Gastroesophageal sphincter (tissue), 4 donors: Measurements from ENCODE around the gene ATP10A. TPM values are rescaled to one million over a fixed set of nuclear protein-coding genes. Genes with fewer than 3 reads are reported as not detected.

Experiments used
- ATAC-seq: fragments of 150-250 bp; one replicate; pipeline ENCODE4 v1.9.1; 2016; ENCODE audit warnings: mild to moderate bottlenecking, moderate library complexity
- H3K27ac ChIP-seq, 4 donors: fragments of 200-600 bp; sonication (generic) in 3 of 4; 1 replicate in 3 of 4; 2 replicates in 1 of 4; pipeline ENCODE4 v1.5.1; 2016 to 2019
- H3K27me3 ChIP-seq: fragments of 200-600 bp; sonication (generic); one replicate; pipeline ENCODE4 v1.5.1; 2019
- H3K36me3 ChIP-seq, 2 donors: fragments of 200-600 bp; sonication (generic); one replicate each; pipeline ENCODE4 v1.5.1; 2019; ENCODE audit warnings: control low read depth in 1 of 2
- H3K4me1 ChIP-seq, 3 donors: fragments of 200-600 bp; sonication (generic); 1 replicate in 2 of 3; 2 replicates in 1 of 3; pipeline ENCODE4 v1.5.1; 2016 to 2019; ENCODE audit warnings: control low read depth in 2 of 3
- H3K4me3 ChIP-seq, 2 donors: fragments of 200-600 bp; sonication (generic); one replicate each; pipeline ENCODE4 v1.5.1; 2019; ENCODE audit warnings: mild to moderate bottlenecking in 1 of 2, moderate library complexity in 1 of 2
- H3K9me3 ChIP-seq, 3 donors: fragments of 200-600 bp; sonication (generic); one replicate each; pipeline ENCODE4 v1.5.1; 2017 to 2019; ENCODE audit warnings: control low read depth in 2 of 3
- CTCF ChIP-seq, 4 experiments: fragments of 200-600 bp in 2 of 4; fragments of 450-650 bp in 2 of 4; sonication (generic) in 1 of 4; IDR thresholded peaks; one replicate each; pipeline ENCODE4 v1.5.1; 2017 to 2019; ENCODE audit warnings: antibody characterized with exemption in 4 of 4, mild to moderate bottlenecking in 2 of 4, moderate library complexity in 2 of 4
- EP300 ChIP-seq: sonication (generic); formaldehyde crosslinking; IDR thresholded peaks from one replicate; pipeline ENCODE4 v1.6.1; 2017; ENCODE audit warnings: antibody characterized with exemption, mild to moderate bottlenecking
- POLR2A ChIP-seq, 2 donors: fragments of 450-650 bp; IDR thresholded peaks; one replicate each; pipeline ENCODE4 v1.6.1; 2017; ENCODE audit warnings: antibody characterized with exemption in 2 of 2, mild to moderate bottlenecking in 2 of 2, moderate library complexity in 1 of 2
- POLR2AphosphoS5 ChIP-seq: sonication (generic); formaldehyde crosslinking; IDR thresholded peaks from one replicate; pipeline ENCODE4 v1.6.1; 2017; ENCODE audit warnings: antibody characterized with exemption
- WGBS, 2 donors: methylation state at CpG; one replicate each; pipeline ENCODE4 v1.1.5; 2018; ENCODE audit warnings: low coverage in 1 of 2; 5-methylcytosine and 5-hydroxymethylcytosine counted together
- total RNA-seq, 4 donors: library from RNA; depleted of rRNA; stranded (reverse); fragments of >200 nt; gene quantifications; one replicate each; pipeline ENCODE4 v1.1.0, GENCODE V29; 2016

ATP10A gene
- total RNA-seq, 4 donors from 2014 or later, result 22.9 to 41.8 (median 24.6) TPM

DNA sequence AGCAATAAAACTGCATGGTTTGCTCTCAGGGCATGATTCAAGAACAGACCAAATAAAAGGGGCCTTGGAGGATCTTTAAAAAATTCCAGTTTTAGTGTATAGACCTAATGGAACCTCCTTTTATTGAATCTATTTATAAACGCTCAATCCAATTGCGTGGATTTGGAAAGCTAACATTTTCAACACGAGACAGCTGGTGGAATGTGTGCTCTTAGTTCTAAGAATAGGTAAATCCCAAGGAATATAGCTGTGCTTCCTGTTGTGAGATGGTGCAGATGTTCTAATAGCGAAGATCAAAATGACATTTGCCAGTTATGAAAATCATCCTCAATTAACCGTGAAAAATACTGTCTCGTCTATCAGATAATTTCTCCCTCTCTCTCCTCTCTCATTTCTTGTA, 192.5 kb downstream of the ATP10A start:
- H3K27me3 ChIP-seq, result no peaks in the 10 kb centered on the region
- H3K36me3 ChIP-seq, result no peaks in the 10 kb centered on the region
- H3K9me3 ChIP-seq, result no peaks in the 10 kb centered on the region
- H3K4me3 ChIP-seq, result peak overlapping the region in 1 of 2 donors; percentile 16
- 0 to 3% methylated on average over 6 of the region's 6 CpGs for WGBS, 2 donors
- H3K27ac ChIP-seq, result peak overlapping the region; percentile 69 to 95 (median 82)
- TF ChIP-seq POLR2A (IDR thresholded peaks at IDR 0.05) (no peak), POLR2AphosphoS5 (no peak), EP300 (no peak), CTCF (IDR thresholded peaks at IDR 0.05) (no peak)
- H3K4me1 ChIP-seq, result peaks cover 6 to 77% (median 45%) of the 10 kb centered on the region in 3 donors
- no peak for ATAC-seq

- Histone ChIP-seq H3K27ac (peak overlapping the region; percentile 69 to 95 (median 82)), H3K4me3 (peak overlapping the region in 1 of 2 donors; percentile 16), H3K4me1 (peaks cover 6 to 72% (median 42%) of the 10 kb centered on the region in 3 donors), H3K9me3 (no peaks in the 10 kb centered on the region), H3K36me3 (no peaks in the 10 kb centered on the region), H3K27me3 (no peaks in the 10 kb centered on the region)
- WGBS, 2 donors, result 0 to 3% methylated on average over 5 to 13 of the region's 15 CpGs
- TF ChIP-seq EP300, result no peak
- no peak for TF ChIP-seq POLR2A (IDR thresholded peaks at IDR 0.05)
- TF ChIP-seq CTCF (IDR thresholded peaks at IDR 0.05), result peak in 2 of 4 experiments; percentile 19 to 28
- TF ChIP-seq POLR2AphosphoS5, result peak; percentile 47
- peak; percentile 80 for ATAC-seq
Measured at GRCh38 chr15:25670025-25670554, 193.0 kb downstream of the ATP10A start.

DNA sequence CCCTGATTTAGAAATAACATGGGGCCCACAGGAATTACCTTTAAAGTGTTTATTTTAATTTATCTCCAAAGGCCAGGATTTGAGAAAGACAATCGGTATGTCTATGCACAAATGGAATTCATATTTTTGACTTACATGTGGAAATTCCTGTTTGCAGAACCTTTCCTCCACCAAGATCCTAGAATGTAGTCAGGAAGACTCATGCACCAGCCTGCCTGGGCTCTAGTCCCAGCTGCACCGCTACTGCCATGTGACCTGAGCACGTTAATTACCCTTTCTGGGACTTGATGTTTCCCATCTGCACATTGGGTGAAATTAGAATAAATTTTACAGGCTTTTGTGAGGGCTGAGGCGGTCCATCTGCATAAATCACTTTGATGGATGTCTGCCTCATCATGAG, 194.2 kb downstream of the ATP10A start:
- H3K27ac ChIP-seq, result peak overlapping the region in 3 of 4 donors; percentile 80 to 95 (median 85)
- H3K9me3 ChIP-seq, result no peaks in the 10 kb centered on the region
- no peak for TF ChIP-seq CTCF (IDR thresholded peaks at IDR 0.05)
- TF ChIP-seq POLR2A (IDR thresholded peaks at IDR 0.05), result no peak
- TF ChIP-seq EP300, result no peak
- no peak for TF ChIP-seq POLR2AphosphoS5
- no peak overlapping the region for H3K4me3 ChIP-seq
- H3K27me3 ChIP-seq, result no peaks in the 10 kb centered on the region
- H3K4me1 ChIP-seq, result peaks cover 6 to 60% (median 38%) of the 10 kb centered on the region in 3 donors
- H3K36me3 ChIP-seq, result no peaks in the 10 kb centered on the region
- 43 to 60% methylated on average over 3 to 4 of the region's 4 CpGs for WGBS, 2 donors
- no peak for ATAC-seq

- ATAC-seq, result no peak
- no peaks in the 10 kb centered on the region for H3K9me3 ChIP-seq
- peaks cover 6 to 54% (median 32%) of the 10 kb centered on the region in 3 donors for H3K4me1 ChIP-seq
- H3K27ac ChIP-seq, result peak overlapping the region in 3 of 4 donors; percentile 80 to 95 (median 85)
- no peaks in the 10 kb centered on the region for H3K27me3 ChIP-seq
- no peaks in the 10 kb centered on the region for H3K36me3 ChIP-seq
- WGBS, 2 donors, result 47 to 52% methylated on average over 2 to 3 of the region's 11 CpGs
- no peak overlapping the region for H3K4me3 ChIP-seq
- no peak for TF ChIP-seq CTCF (IDR thresholded peaks at IDR 0.05)
- TF ChIP-seq POLR2AphosphoS5, result no peak
- no peak for TF ChIP-seq EP300
- no peak for TF ChIP-seq POLR2A (IDR thresholded peaks at IDR 0.05)
Measured at GRCh38 chr15:25668236-25668795, 194.8 kb downstream of the ATP10A start.

- no peak for ATAC-seq
- no peaks in the 10 kb centered on the region for H3K27me3 ChIP-seq
- H3K27ac ChIP-seq, result peak overlapping the region in 3 of 4 donors; percentile 27 to 95 (median 85)
- WGBS, 2 donors, result 80 to 100% methylated on average over 1 to 3 of the region's 13 CpGs
- H3K36me3 ChIP-seq, result no peaks in the 10 kb centered on the region
- no peak overlapping the region for H3K4me3 ChIP-seq
- TF ChIP-seq EP300 (no peak), POLR2A (IDR thresholded peaks at IDR 0.05) (no peak), POLR2AphosphoS5 (no peak), CTCF (IDR thresholded peaks at IDR 0.05) (no peak)
- H3K4me1 ChIP-seq, result peaks cover 6 to 49% (median 28%) of the 10 kb centered on the region in 3 donors
- no peaks in the 10 kb centered on the region for H3K9me3 ChIP-seq
Measured at GRCh38 chr15:25667829-25668228, 195.3 kb downstream of the ATP10A start.
